ENCODE data around the gene CAMTA1. TPM values are rescaled to one million over a fixed set of nuclear protein-coding genes. Genes with fewer than 3 reads are reported as not detected.

Gene CAMTA1
- total and polyA plus RNA-seq, 2 donors = 53.3 to 115 TPM

DNA sequence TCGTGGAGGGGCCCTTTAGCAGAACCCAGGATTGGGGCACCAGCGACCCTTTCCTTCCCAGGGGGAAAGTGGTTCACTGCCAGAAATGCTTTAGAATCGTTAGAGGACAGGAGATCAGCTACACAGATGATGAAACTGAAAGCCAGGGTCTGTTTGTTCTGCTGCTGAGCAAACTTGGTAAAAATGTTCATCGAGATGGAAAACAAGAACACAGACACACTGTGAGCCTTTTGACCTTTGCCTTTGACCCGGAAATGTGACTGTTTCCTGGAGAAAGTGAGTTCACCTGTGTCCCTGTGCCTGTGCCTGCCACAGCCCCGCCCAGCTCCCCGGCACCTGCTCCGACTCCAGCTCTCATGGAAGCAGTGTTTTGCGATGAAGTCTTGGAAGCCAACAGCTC, 234.3 kb downstream of the CAMTA1 start:
- H3K27ac ChIP-seq (ENCODE audit: low read depth) = no peak overlapping the region
- 76% methylated on average over 9 of the region's 9 CpGs for WGBS
- no peak for DNase-seq (ENCODE audit: extremely low spot score)
- H3K4me1 ChIP-seq (ENCODE audit: insufficient read depth) = no peaks in the 10 kb centered on the region
- H3K4me3 ChIP-seq (ENCODE audit: low read depth, low read length) = no peak overlapping the region
- H3K36me3 ChIP-seq (ENCODE audit: insufficient read depth) = no peaks in the 10 kb centered on the region

DNA sequence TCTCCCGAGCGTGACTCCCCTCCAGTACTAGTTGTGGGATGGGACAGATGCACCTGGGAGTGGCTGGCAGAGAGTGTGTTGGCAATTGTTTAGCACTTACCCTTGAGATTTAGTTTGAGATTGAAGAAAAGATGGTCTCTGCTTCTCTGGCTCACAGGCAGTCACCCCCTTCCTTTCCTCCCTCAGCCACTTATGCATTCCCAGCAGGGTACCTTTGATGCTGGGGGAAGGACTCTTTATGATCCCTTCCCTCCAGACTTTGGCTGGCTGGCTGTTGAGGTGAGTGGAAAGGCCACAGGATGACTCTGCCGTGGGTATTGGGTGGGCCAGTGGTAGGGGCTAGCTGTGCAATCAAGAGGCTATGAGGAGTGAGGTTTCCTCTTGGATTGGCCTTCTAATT, 236.8 kb downstream of the CAMTA1 start:
- no peak overlapping the region for H3K27ac ChIP-seq (ENCODE audit: low read depth)
- WGBS = 51% methylated on average over 3 of the region's 3 CpGs
- DNase-seq (ENCODE audit: extremely low spot score) = no peak
- no peaks in the 10 kb centered on the region for H3K36me3 ChIP-seq (ENCODE audit: insufficient read depth)
- H3K4me3 ChIP-seq (ENCODE audit: low read depth, low read length) = no peak overlapping the region
- H3K4me1 ChIP-seq (ENCODE audit: insufficient read depth) = no peaks in the 10 kb centered on the region

DNA sequence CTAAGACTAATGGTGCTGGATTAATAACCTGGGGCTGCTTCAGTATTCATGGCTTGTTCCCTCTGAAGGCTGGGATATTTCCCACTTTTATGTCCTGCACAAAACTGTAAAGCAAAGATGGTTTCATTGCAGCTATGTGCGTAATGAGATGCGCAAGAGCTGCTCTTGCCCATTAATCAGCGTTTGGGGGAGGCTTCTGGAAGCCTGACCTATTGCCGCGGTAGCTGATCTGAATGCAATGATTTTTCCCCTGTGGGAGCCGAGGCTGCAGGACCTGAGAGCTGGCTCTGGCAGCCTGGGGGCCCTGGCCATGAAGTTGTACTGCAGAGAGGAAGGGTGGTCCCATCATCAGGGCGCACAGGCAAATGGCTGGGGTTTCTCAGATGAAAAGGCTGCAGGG, 239.8 kb downstream of the CAMTA1 start:
- Histone ChIP-seq H3K27ac (ENCODE audit: low read depth) (no peak overlapping the region), H3K4me3 (ENCODE audit: low read depth, low read length) (no peak overlapping the region), H3K4me1 (ENCODE audit: insufficient read depth) (no peaks in the 10 kb centered on the region), H3K36me3 (ENCODE audit: insufficient read depth) (no peaks in the 10 kb centered on the region)
- WGBS = 80% methylated on average over 7 of the region's 7 CpGs
- no peak for DNase-seq (ENCODE audit: extremely low spot score)

DNA sequence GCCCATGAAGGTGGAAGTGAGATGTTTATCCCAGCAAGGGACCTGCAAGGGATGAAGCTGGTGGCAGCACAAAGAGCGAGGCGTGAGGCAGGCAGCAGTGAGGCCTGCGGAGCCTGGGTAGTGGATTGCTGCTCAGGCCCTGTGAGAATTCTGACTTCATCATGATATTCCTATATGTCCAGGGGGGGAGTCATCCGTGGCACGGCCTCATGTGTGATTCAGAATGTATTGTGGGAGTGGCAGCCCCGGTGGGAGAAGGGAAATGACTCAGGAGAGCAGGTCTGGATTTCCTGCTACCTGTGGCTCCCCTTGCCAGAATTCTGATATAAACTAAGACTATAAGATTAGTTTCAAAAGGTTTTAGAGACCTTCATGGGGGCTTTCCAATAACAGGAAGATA, 240.9 kb downstream of the CAMTA1 start:
- 76% methylated on average over 6 of the region's 6 CpGs for WGBS
- no peaks in the 10 kb centered on the region for H3K4me1 ChIP-seq (ENCODE audit: insufficient read depth)
- H3K4me3 ChIP-seq (ENCODE audit: low read depth, low read length) = no peak overlapping the region
- no peak overlapping the region for H3K27ac ChIP-seq (ENCODE audit: low read depth)
- no peaks in the 10 kb centered on the region for H3K36me3 ChIP-seq (ENCODE audit: insufficient read depth)
- DNase-seq (ENCODE audit: extremely low spot score) = no peak

DNA sequence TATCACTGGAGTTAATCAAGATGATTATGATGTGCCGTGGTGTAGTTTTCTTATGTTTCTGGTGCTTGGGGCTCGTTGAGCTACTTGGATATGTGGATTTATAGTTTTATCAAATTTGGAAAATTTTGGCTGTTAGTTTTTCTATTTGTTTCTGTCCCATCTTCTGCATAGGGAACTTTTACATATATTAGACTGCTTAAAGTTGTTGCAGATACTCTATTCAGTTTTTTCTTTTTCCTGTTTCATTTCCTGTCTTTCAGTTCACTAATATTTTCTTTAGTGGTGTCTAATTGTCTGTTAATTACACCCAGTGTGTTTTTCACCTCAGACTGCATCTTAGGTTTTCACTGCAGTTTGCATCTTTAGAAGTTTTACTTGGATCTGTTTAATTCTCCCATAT, 247.7 kb downstream of the CAMTA1 start:
- no peak for DNase-seq (ENCODE audit: extremely low spot score)
- Histone ChIP-seq H3K36me3 (ENCODE audit: insufficient read depth) (no peaks in the 10 kb centered on the region), H3K4me1 (ENCODE audit: insufficient read depth) (no peaks in the 10 kb centered on the region), H3K4me3 (ENCODE audit: low read depth, low read length) (no peak overlapping the region), H3K27ac (ENCODE audit: low read depth) (no peak overlapping the region)
- WGBS = 88% methylated on average over 2 of the region's 2 CpGs

DNA sequence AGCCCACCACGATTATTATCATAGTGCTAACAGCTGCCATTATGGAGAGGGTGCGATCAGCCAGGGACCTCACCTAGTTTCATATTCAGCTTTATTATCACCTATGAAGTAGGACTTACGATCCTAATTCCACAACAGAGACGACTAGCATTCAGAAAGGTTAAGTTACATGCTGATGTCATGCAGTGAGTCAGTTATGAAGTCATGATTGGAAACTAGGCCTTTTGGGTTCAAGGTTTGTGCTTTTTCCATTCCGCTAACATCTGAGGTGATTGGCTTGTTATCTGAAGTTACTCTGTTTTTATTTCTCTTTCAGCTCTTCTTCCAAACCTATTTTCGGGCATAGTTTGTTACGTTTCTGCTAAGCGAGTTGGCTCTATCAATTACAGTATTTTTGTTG, 251.1 kb downstream of the CAMTA1 start:
- Histone ChIP-seq H3K36me3 (ENCODE audit: insufficient read depth) (no peaks in the 10 kb centered on the region), H3K4me3 (ENCODE audit: low read depth, low read length) (no peak overlapping the region), H3K27ac (ENCODE audit: low read depth) (no peak overlapping the region), H3K4me1 (ENCODE audit: insufficient read depth) (no peaks in the 10 kb centered on the region)
- DNase-seq (ENCODE audit: extremely low spot score) = no peak
- WGBS = 87% methylated on average over 8 of the region's 8 CpGs

DNA sequence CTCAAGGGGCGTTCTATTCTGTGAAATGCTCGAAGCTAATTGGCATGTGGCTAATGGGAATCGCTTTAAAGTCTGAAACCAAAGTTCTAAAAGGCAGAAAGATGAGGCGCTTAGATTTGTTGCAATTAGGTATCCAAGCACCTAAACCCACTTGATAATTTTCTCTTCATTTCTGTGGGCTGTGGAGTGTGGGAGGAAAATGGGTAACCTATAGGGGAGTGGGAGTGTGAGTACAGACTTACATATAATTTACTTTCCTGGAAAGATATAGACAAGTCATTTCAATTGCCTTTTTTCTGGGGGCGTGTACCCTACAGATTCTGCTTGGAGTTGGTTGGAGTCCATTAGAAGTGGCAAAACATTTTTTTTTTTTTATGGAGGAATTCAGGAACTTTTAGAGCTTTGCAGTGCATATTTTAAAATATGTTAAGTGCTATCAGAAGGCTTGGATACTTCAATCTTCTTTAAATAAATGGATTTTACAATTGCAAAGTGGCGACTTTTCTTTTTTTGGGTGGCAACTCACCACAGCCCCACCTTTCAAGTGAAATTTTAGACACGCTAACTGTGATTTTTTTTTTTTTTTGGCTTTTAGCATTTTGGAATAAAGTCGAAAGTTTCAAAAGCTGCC, 254.5 kb downstream of the CAMTA1 start:
- 81% methylated on average over 8 of the region's 8 CpGs for WGBS
- H3K4me3 ChIP-seq (ENCODE audit: low read depth, low read length) = no peak overlapping the region
- DNase-seq (ENCODE audit: extremely low spot score) = no peak
- H3K27ac ChIP-seq (ENCODE audit: low read depth) = no peak overlapping the region
- H3K36me3 ChIP-seq (ENCODE audit: insufficient read depth) = no peaks in the 10 kb centered on the region
- H3K4me1 ChIP-seq (ENCODE audit: insufficient read depth) = no peaks in the 10 kb centered on the region

DNA sequence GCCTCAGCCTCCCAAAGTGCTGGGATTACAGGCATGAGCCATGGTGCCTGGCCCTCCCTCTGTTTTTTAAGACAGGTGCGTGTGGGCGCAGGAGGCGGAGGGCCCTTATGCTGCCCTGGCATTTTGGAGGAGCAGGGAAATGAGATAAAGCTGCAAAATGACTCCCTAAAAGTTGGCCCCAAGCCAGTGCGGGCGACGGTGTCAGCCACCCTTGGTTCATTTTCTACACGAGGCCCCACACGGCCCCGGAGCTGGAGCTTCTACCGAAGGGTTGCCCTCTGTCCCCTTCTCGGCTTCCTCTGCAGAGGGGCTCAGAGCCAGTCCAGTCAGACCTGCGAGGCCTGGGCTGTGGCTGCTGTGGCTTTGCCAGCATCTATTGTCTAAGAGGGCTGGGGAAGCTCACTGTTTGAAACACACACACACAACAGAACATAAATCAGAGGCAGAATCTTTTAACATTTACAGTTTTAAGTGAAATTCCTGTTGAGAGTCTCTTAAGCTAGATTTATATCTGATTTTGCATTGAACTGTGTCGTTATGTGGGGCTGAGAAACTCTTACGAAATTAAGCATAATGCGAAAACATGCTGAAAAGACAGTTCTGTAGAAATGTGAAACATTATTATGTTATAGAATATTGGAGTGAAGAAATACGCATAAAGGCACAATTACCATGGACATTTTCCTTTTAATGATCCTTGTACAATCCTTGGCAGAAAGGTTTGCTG, 255.9 kb downstream of the CAMTA1 start:
- WGBS = 66% methylated on average over 16 of the region's 16 CpGs
- H3K27ac ChIP-seq (ENCODE audit: low read depth) = no peak overlapping the region
- no peaks in the 10 kb centered on the region for H3K4me1 ChIP-seq (ENCODE audit: insufficient read depth)
- H3K4me3 ChIP-seq (ENCODE audit: low read depth, low read length) = no peak overlapping the region
- DNase-seq (ENCODE audit: extremely low spot score) = no peak
- no peaks in the 10 kb centered on the region for H3K36me3 ChIP-seq (ENCODE audit: insufficient read depth)

DNA sequence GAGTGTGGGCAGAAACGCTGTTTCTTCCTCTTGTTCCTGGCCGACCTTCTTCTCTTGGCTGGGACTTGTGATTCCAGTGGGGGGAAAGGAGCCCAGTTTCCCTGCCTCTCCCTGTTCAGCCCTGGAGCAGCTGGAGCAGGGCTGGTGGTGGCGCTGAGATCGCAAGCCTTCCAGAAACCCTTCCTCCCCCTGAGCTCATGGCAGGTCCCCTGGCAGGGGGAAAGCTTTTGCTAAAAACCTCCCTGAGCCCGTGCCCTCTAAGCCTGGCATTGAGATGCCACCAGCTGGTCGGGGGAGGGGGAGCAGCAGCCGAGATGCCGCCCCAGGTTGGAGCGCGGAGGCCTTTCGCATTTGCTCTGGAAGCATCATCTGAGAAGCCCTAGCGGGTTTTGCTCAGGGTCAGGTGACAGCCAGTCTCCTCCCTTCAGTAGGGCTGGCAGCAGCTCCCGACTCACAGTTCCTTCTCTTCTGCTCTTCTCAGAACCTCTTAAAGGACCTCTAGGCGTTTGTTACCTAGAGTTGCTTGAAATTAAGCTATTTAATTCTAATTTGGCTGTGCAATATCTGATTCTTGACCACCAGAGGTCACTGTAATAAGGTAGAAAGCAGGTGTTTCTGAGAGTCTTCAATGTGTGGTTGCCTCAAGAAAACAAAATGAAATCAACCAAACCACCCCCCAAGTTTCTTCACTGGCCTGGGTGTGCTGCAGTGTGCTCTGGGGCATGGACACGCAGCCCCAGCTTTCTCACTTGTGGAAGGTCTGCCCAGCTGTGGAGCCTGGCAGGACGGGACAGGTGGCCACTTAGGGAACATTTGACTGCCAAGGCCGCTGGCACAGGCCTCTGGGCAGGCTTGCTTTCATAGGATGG, 257.3 kb downstream of the CAMTA1 start:
- DNase-seq (ENCODE audit: extremely low spot score) = no peak
- no peak overlapping the region for H3K4me3 ChIP-seq (ENCODE audit: low read depth, low read length)
- 60% methylated on average over 17 of the region's 17 CpGs for WGBS
- no peak overlapping the region for H3K27ac ChIP-seq (ENCODE audit: low read depth)
- H3K36me3 ChIP-seq (ENCODE audit: insufficient read depth) = no peaks in the 10 kb centered on the region
- H3K4me1 ChIP-seq (ENCODE audit: insufficient read depth) = no peaks in the 10 kb centered on the region

DNA sequence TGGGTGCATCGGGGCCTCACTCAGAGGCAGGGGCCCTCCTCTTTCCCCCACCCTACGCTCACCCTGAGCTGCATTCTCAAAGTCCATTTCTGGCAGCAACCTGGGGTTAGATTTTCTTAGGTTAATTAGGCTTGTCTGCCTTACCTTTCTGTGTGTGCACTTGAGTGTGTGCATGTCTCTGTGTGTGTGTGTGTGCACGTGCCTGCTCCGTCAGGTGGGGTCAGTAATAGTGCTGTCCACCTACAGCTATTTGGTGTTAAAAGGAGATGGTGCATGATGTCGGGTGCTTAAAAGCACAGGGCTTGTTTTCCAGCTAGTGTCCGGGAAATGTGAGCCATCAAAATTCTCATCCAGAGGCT, 257.9 kb downstream of the CAMTA1 start:
- H3K36me3 ChIP-seq (ENCODE audit: insufficient read depth) = no peaks in the 10 kb centered on the region
- WGBS = 71% methylated on average over 6 of the region's 6 CpGs
- H3K4me3 ChIP-seq (ENCODE audit: low read depth, low read length) = no peak overlapping the region
- DNase-seq (ENCODE audit: extremely low spot score) = no peak
- H3K27ac ChIP-seq (ENCODE audit: low read depth) = no peak overlapping the region
- no peaks in the 10 kb centered on the region for H3K4me1 ChIP-seq (ENCODE audit: insufficient read depth)

DNA sequence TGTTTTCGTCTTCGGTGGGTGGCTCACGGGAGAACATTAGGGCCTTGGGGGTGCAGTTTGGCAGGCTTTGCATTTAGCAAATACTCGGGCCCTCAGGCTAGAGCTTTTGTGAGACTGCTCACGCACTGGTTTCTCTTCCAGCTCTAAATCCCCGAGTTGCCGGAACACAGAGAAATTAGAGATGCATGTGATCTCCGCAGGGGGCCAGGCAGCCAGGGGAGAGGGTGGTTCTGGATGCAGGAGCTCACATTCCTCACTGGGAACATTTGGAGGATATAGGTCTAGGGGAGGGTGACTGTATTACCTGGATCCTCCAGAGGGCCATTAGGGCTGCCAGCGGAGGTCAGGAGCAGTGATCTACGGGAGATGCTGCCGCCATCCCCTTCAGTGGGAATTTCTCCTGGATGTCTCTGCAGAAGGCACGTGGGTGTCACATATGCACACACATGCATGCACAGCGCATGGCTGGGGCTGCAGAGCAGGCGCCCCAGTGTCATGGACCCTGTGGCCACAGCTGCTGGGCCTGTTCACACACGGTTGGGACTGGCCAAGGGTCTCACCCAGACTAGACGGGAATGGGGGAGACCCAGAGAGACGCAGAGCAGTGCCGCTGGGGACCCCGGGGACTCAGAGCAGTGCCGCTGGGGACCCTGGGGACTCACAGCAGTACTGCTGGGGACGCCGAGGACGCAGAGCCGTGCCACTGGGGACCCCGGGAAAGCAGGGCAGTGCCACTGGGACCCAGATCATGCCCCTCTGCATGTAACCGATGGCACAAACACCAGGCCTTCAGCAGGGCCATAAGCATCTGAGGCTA, 258.7 kb downstream of the CAMTA1 start:
- Histone ChIP-seq H3K4me1 (ENCODE audit: insufficient read depth) (no peaks in the 10 kb centered on the region), H3K36me3 (ENCODE audit: insufficient read depth) (no peaks in the 10 kb centered on the region), H3K4me3 (ENCODE audit: low read depth, low read length) (no peak overlapping the region), H3K27ac (ENCODE audit: low read depth) (no peak overlapping the region)
- no peak for DNase-seq (ENCODE audit: extremely low spot score)
- whole genome bisulfite sequencing = 80% methylated on average over 26 of the region's 26 CpGs

DNA sequence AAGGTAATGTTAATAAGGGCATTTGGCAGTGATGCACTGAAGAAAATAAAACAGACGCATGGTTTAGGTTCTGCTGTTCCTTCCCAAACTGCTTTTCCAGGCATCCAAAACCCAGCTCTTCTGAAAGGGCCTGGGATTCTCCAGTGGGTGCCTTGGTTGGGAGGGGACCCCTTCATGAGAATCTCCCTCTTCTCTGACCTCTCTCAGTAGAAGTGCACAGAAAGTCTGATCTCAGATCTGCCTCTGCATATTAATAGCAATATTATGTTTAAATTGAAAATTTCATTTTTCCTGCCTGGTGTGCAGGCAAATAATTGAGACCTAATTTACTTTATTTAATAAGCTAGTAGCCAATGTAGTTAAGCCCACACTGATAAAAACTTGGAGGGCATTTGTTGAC, 260.6 kb downstream of the CAMTA1 start:
- no peak overlapping the region for H3K27ac ChIP-seq (ENCODE audit: low read depth)
- H3K4me3 ChIP-seq (ENCODE audit: low read depth, low read length) = no peak overlapping the region
- H3K4me1 ChIP-seq (ENCODE audit: insufficient read depth) = no peaks in the 10 kb centered on the region
- H3K36me3 ChIP-seq (ENCODE audit: insufficient read depth) = no peaks in the 10 kb centered on the region
- 96% methylated on average over 1 of the region's 1 CpG for WGBS
- no peak for DNase-seq (ENCODE audit: extremely low spot score)

DNA sequence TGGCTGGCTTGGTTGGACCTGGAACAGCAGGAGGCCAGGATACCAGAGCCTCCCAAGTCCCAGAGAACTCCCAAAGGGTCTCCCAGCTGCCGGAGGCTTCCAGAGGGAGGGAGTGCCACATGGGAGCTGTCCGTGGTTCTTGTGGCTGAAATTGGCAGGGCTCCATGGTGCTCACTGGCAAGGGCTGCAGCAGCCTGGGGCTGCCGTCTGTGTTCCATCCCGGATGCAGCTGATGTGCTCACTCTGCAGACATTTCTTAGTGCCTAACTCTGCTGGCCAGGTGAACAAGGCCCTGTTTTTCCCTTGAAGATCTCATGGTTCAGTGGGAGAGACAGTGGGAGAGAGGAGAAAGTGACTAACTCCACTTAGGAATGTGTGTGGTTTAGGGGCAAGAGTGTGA, 261.1 kb downstream of the CAMTA1 start:
- Histone ChIP-seq H3K27ac (ENCODE audit: low read depth) (no peak overlapping the region), H3K36me3 (ENCODE audit: insufficient read depth) (no peaks in the 10 kb centered on the region), H3K4me1 (ENCODE audit: insufficient read depth) (no peaks in the 10 kb centered on the region), H3K4me3 (ENCODE audit: low read depth, low read length) (no peak overlapping the region)
- whole genome bisulfite sequencing = 0% methylated on average over 4 of the region's 4 CpGs
- no peak for DNase-seq (ENCODE audit: extremely low spot score)
